Chondrocyte (in vitro differentiated cells): ENCODE results near the gene ENTREP3. TPM values are rescaled to one million over a fixed set of nuclear protein-coding genes. Genes with fewer than 3 reads are reported as not detected.
"Not testable (repeated sequence)": the region's sequence is repeated elsewhere in the genome, so short reads cannot be mapped to it uniquely, and the experiment has no call there.

Source experiments
- DNase-seq: peaks from one replicate; pipeline ENCODE4 v3.0.0; 2021; ENCODE audit warnings: mixed read lengths, low spot score
- H3K27ac Mint-ChIP-seq: one replicate; pipeline ENCODE4 v1.8.0; 2021; ENCODE audit warnings: mild to moderate bottlenecking, moderate library complexity, mixed read lengths; ENCODE audit not compliant: unreplicated experiment
- H3K27me3 Mint-ChIP-seq: 2 replicates; pipeline ENCODE4 v1.8.0; 2021; ENCODE audit warnings: low read depth, mixed read lengths
- H3K36me3 Mint-ChIP-seq: 2 replicates; pipeline ENCODE4 v1.8.0; 2021; ENCODE audit warnings: low read depth, mixed read lengths
- H3K4me1 Mint-ChIP-seq: 2 replicates; pipeline ENCODE4 v1.8.0; 2021; ENCODE audit warnings: low read depth, mild to moderate bottlenecking, mixed read lengths
- H3K4me3 Mint-ChIP-seq: one replicate; pipeline ENCODE4 v1.8.0; 2021; ENCODE audit warnings: mild to moderate bottlenecking, moderate library complexity, mixed read lengths; ENCODE audit not compliant: unreplicated experiment
- H3K9me3 Mint-ChIP-seq: 2 replicates; pipeline ENCODE4 v1.8.0; 2021; ENCODE audit warnings: low read depth, mixed read lengths
- CTCF ChIP-seq: fragments of 200-600 bp; sonication (generic); IDR thresholded peaks from 2 replicates; pipeline ENCODE4 v1.5.0; 2021; ENCODE audit warnings: antibody characterized with exemption, mild to moderate bottlenecking, moderate library complexity
- total RNA-seq: library from RNA; stranded (reverse); gene quantifications from 3 replicates; pipeline ENCODE4 v1.2.1, GENCODE V29; 2021

ENTREP3 gene
- total RNA-seq, 1 donor from 2014 or later = 42.8 TPM

GRCh38 chr1:155293086-155293749 lies 37.9 kb upstream of the ENTREP3 start:
- DNase-seq = no peak
- Mint-ChIP-seq H3K36me3 (no peaks in the 10 kb centered on the region), H3K27ac (no peak overlapping the region), H3K9me3 (no peaks in the 10 kb centered on the region), H3K4me1 (no peaks in the 10 kb centered on the region), H3K4me3 (no peak overlapping the region), H3K27me3 (peaks cover 4% of the 10 kb centered on the region)
- no peak for TF ChIP-seq CTCF

DNA sequence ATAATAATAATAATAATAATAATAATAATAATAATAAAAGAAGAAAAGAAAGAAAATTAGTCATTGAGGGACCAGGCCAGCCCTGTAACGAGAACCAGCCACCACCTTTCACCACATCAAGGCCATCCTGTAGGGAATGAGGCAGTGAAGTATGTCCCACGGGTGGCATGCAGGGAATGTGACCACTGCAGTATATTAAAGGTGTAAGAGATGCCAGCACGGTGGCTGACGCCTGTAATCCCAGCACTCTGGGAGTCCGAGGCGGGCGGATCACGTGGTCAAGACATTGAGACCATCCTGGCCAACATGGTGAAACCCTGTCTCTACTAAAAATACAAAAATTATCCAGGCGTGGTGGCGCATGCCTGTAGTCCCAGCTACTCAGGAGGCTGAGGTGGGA lies 35.7 kb upstream of the ENTREP3 start:
- not testable (repeated sequence) for H3K4me1 Mint-ChIP-seq, DNase-seq, H3K36me3 Mint-ChIP-seq, H3K27ac Mint-ChIP-seq, H3K9me3 Mint-ChIP-seq, H3K27me3 Mint-ChIP-seq, H3K4me3 Mint-ChIP-seq

DNA sequence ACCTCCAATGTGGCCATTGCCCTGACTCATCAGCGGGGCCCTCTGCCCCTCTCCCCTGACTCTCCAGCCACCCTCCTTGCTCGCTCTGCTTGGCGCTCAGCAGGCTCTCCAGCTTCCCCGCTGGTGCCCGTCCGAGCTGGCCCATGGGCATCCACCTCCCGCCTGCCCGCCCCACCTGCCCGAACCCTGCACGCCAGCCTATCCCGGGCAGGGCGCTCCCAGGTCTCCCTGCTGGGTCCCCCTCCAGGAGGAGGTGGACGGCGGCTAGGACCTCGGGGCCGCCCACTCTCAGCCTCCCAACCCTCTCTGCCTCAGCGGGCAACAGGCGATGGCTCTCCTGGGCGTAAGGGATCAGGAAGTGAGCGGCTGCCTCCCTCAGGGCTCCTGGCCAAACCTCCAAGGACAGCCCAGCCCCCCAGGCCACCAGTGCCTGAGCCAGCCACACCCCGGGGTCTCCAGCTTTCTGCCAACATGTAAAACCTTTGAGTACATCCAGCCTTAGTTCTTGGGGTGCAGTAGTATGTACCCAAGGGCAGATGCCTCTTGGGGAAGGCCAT lies 32.8 kb upstream of the ENTREP3 start:
- H3K9me3 Mint-ChIP-seq = no peaks in the 10 kb centered on the region
- no peak overlapping the region for H3K27ac Mint-ChIP-seq
- no peaks in the 10 kb centered on the region for H3K36me3 Mint-ChIP-seq
- H3K4me3 Mint-ChIP-seq = no peak overlapping the region
- DNase-seq = no peak
- TF ChIP-seq CTCF = no peak
- H3K27me3 Mint-ChIP-seq = no peaks in the 10 kb centered on the region
- no peaks in the 10 kb centered on the region for H3K4me1 Mint-ChIP-seq

- H3K4me3 Mint-ChIP-seq = no peak overlapping the region
- no peaks in the 10 kb centered on the region for H3K9me3 Mint-ChIP-seq
- no peak for TF ChIP-seq CTCF
- no peaks in the 10 kb centered on the region for H3K27me3 Mint-ChIP-seq
- H3K36me3 Mint-ChIP-seq = peaks cover 4% of the 10 kb centered on the region
- H3K4me1 Mint-ChIP-seq = no peaks in the 10 kb centered on the region
- DNase-seq = no peak
- H3K27ac Mint-ChIP-seq = no peak overlapping the region
Observed at GRCh38 chr1:155286544-155286943, 31.3 kb upstream of the ENTREP3 start.

GRCh38 chr1:155285631-155286044 lies 30.4 kb upstream of the ENTREP3 start:
- no peaks in the 10 kb centered on the region for H3K27me3 Mint-ChIP-seq
- H3K9me3 Mint-ChIP-seq = no peaks in the 10 kb centered on the region
- H3K4me3 Mint-ChIP-seq = no peak overlapping the region
- H3K27ac Mint-ChIP-seq = no peak overlapping the region
- H3K36me3 Mint-ChIP-seq = peaks cover 4% of the 10 kb centered on the region
- TF ChIP-seq CTCF = no peak
- H3K4me1 Mint-ChIP-seq = no peaks in the 10 kb centered on the region
- DNase-seq = no peak

- H3K4me3 Mint-ChIP-seq = no peak overlapping the region
- H3K36me3 Mint-ChIP-seq = peaks cover 4% of the 10 kb centered on the region
- no peaks in the 10 kb centered on the region for H3K9me3 Mint-ChIP-seq
- H3K4me1 Mint-ChIP-seq = no peaks in the 10 kb centered on the region
- no peaks in the 10 kb centered on the region for H3K27me3 Mint-ChIP-seq
- TF ChIP-seq CTCF = no peak
- DNase-seq = no peak
- no peak overlapping the region for H3K27ac Mint-ChIP-seq
Observed at GRCh38 chr1:155285063-155285462, 29.8 kb upstream of the ENTREP3 start.
